Activated CD8-positive, alpha-beta memory T cell treated with anti-CD3 and anti-CD28 coated beads, Interleukin-2, amount 50 U/mL, for 1 hour (primary cell): ENCODE data around the gene CSF1.
"Not testable (repeated sequence)": the region's sequence is repeated elsewhere in the genome, so short reads cannot be mapped to it uniquely, and the experiment has no call there.

Experiments
- DNase-seq: peaks from one replicate; pipeline ENCODE4 v3.0.0-alpha.2; 2020; ENCODE audit errors: extremely low read depth

The CSF1 gene, protein sequence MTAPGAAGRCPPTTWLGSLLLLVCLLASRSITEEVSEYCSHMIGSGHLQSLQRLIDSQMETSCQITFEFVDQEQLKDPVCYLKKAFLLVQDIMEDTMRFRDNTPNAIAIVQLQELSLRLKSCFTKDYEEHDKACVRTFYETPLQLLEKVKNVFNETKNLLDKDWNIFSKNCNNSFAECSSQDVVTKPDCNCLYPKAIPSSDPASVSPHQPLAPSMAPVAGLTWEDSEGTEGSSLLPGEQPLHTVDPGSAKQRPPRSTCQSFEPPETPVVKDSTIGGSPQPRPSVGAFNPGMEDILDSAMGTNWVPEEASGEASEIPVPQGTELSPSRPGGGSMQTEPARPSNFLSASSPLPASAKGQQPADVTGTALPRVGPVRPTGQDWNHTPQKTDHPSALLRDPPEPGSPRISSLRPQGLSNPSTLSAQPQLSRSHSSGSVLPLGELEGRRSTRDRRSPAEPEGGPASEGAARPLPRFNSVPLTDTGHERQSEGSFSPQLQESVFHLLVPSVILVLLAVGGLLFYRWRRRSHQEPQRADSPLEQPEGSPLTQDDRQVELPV

GRCh38 chr1:109910123-109910962, at the start of gene CSF1:
TSS of gene CSF1 (plus strand) at chr1:109910849. CDS start at chr1:109911024, 175 bp downstream.
- DNase-seq, result peak; percentile 24

DNA sequence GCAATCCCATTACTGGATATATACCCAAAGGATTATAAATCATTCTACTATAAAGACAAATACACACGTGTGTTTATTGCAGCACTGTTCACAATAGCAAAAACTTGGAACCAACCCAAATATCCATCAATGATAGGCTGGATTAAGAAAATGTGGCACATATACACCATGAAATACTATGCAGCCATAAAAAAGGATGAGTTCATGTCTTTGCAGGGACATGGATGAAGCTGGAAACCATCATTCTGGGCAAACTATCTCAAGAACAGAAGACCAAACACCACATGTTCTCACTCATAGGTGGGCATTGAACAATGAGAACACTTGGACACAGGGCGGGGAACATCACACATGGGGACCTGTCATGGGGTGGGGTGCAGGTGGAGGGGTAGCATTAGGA, 49.0 kb upstream of the CSF1 start:
- not testable (repeated sequence) for DNase-seq

GRCh38 chr1:109863667-109864046, 47.0 kb upstream of the CSF1 start:
- no peak for DNase-seq

DNA sequence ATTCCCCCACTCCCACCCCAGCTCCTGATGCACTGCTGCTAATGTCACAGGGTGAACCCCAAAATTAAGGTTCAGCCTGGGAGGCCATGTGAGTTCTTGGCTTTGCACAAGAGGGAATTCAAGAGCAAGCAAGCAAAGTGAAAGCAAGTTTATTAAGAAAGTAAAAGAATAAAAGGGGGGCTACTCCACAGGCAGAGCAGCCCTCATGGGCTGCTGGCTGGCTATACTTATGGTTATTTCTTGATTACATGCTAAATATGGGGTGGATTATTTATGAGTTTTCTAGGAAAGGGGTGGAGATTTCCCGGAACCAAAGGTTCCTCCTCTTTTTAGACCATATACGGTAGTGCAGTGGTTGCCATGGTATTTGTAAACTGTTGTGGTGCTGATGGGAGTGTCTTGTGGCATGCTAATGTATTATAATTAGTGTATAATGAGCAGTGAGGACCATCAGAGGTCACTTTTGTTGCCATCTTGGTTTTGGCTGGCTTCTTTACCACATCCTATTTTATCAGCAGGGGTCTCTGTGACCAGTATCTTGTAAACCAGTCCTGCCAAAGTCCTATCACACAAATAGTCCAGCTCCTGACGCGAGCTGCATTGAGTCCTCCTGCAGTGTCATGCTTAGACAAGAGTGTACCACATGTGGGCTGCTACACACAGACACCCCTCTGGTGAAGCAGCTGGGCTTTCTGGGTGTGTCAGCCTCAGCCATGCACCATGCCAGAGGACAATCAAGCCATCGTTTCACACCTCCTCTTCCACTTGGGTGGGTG, 46.4 kb upstream of the CSF1 start:
- no peak for DNase-seq

- no peak for DNase-seq
Measured at GRCh38 chr1:109864930-109865612, 45.6 kb upstream of the CSF1 start.

DNA sequence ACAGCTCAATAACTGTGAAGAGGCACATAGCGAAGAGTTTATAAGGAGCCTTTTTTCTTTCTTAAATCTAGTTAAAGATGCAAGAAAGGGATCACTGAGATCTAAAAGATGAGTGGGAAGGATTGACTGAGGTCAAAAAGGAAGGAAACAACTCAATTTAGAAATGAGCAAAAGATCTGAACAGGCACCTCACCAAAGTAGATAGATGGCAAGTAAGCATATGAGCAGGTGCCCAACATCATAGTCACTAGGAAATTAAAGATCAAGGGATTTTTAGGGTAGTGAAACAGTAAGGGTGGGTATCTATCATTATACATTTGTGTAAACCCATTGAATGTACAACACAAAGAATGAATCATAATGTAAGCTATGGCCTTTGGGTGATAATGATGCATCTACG, 44.6 kb upstream of the CSF1 start:
- DNase-seq, result no peak

- no peak for DNase-seq
Measured at GRCh38 chr1:109873278-109874175, 37.1 kb upstream of the CSF1 start.

DNA sequence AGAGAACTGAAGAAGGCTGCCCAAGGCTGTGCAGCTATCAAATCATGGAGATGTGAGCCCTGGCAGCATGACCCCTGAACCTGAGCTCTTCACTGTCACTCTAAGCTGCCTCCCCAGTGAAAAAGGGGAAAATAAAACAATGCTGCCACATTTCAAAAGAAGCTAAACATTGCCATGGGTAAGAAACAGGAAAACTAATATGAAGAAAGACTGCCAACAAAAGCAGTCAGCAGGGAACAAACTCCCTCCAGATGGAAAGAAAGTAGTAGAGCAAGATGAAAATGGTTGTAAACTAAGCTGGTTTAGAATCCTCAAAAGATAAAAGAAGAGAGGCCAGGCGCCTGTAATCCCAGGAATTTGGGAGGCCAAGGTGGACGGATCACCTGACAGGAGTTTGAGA, 36.2 kb upstream of the CSF1 start:
- no peak for DNase-seq

- no peak for DNase-seq
Measured at GRCh38 chr1:109875874-109876273, 34.8 kb upstream of the CSF1 start.

DNA sequence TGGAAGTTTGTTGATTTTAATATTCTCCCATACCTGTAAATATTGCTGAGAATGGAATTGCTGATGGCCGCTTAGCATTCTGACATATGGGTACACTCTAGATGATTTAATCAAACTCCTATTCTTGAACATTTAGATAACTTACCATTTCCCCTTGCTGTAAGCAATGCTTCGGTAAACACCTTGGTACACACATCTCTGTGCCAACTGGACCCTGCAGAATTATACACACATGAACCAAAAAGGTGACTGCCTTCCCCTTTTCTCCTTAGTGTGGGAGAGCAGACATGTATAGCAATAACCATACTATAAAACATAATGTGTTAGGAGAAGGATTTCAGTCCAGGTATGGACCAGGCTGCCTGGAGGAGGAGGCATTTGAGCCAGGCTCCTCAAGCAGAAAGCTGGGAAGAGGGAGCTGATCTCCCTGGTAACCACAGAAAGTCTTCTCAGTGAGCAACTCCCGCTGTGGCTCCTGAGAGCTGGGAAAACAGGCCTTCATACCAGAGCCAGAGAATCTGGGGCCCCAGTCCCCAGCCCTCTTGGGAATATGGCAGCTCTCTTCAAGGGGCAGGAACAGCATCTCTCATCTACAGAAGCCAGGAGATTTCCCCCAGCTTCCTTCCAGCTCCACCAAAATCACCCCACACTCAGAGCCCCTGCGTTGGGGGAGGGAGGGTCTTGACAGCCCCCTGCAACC, 33.9 kb upstream of the CSF1 start:
- no peak for DNase-seq

DNA sequence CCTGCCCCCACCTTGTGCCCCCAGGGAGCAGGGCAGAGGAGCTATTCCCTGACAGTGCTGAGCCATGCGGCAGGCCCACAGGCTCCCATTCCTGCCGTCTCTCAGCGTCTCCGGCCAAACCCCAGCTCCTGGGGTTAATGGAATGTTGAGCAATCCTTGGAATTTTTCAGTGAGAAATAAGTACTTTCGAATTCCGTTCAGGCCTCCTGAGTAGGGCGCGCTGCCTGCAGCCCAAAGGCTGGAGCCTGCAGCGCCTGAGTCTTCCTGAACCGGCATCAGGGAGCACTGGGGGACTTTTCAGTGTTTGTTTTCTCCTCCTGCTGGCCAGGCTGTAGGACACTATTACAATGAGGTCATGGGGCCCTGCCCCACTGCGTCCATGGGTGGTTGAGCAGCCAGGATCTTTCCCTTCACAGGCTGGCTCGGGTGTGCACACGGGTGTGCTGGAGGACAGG, 33.3 kb upstream of the CSF1 start:
- no peak for DNase-seq

- DNase-seq, result no peak
Measured at GRCh38 chr1:109877776-109878175, 32.9 kb upstream of the CSF1 start.

DNA sequence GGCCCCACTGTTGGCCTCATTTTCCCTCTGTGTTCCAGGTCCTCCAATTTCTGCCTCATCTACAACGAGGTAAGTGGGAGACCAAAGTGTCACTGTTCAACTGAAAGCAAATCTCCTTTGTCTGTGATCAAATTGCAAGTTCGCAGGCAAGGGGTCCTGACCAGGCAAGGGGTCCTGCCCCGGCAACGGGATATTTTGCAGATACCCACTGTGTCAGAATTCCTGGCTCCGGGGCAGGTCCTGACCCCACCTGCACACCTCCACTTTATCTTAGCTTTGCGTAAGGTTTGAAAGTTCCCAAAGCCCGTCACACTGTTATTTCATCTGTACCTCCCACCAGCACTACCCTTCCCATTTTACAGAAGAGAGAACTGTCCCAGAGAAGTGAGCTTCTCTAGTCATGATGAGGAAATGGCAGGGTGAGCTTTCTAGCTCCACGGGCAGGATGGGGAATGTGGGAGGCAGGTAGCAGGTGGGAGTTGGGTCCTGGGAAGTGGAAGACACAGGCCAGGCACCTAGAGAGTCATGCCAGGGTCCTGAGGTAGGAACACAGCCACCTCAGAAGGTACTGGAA, 32.0 kb upstream of the CSF1 start:
- no peak for DNase-seq

DNA sequence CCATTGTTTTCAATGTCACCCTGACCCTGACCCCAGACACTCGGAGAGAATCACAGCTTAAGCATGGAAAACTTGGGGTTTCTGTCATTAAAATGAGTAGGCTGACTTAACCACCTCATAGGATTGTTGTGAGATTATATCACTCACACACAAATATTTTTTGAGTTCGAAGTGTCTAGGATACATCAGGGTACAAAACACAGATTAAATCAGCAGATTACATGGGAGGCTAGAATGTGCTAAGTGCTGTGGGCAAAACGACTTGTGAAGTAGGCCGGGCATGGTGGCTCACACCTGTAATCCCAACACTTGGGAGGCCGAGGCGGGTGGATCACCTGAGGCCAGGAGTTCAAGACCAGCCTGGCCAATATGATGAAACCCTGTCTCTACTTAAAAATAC, 31.3 kb upstream of the CSF1 start:
- DNase-seq, result not testable (repeated sequence)

- no peak for DNase-seq
Measured at GRCh38 chr1:109879881-109880525, 30.6 kb upstream of the CSF1 start.

GRCh38 chr1:109880971-109881894, 29.4 kb upstream of the CSF1 start:
- no peak for DNase-seq

DNA sequence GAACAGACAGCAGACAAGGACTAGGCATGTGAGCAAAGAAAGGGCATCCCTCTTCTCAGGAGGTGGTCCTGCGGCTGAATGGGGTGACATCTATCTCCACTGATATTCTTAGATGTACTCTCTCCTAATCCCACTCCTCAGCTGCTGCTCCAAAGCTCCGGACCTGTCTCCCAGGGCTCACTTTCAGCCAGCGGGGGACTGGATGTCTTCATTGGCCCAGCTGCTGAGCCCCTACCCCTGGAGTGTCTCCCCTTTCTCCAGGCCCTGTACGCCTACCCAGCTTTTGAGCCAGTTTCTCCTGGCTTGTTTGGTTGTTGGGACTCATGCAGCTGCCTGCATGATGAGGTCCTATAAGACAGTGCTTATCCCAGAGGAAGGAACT, 28.8 kb upstream of the CSF1 start:
- no peak for DNase-seq
